Colonic mucosa (tissue), 4 donors: Measurements from ENCODE around the gene ZNF185. TPM values are rescaled to one million over a fixed set of nuclear protein-coding genes. Genes with fewer than 3 reads are reported as not detected.

Source experiments
- DNase-seq: peaks from one replicate; pipeline ENCODE4 v3.0.0-alpha.2; 2020
- H3K27ac ChIP-seq: fragments of 200-600 bp; one replicate; pipeline ENCODE4 v1.8.0; 2021
- H3K27me3 ChIP-seq: fragments of 200-600 bp; one replicate; pipeline ENCODE4 v1.8.0; 2021
- H3K36me3 ChIP-seq: fragments of 200-600 bp; one replicate; pipeline ENCODE4 v1.8.0; 2021
- H3K4me1 ChIP-seq: fragments of 200-600 bp; one replicate; pipeline ENCODE4 v1.8.0; 2021; ENCODE audit warnings: mild to moderate bottlenecking
- H3K4me3 ChIP-seq: fragments of 200-600 bp; one replicate; pipeline ENCODE4 v1.8.0; 2021
- H3K9ac ChIP-seq, 2 donors: one replicate each; pipeline ENCODE4 v1.7.0; 2013; ENCODE audit warnings: control low read depth in 2 of 2, low read depth in 2 of 2, low read length in 2 of 2
- H3K9me3 ChIP-seq: fragments of 200-600 bp; one replicate; pipeline ENCODE4 v1.8.0; 2021
- intact Hi-C: fragments of 100-400 bp; cut with DNase I; formaldehyde crosslinking; loops from one replicate; pipeline ENCODE4 v1.14.1; 2022
- total RNA-seq, 2 donors: library from RNA; stranded (reverse); fragmentation: NEBNext Ultra II Directional in 1 of 2; extraction: Animal tissue kit (Norgen Biotek cat#: 25700) in 1 of 2; gene quantifications; one replicate each; pipeline ENCODE4 v1.2.1, GENCODE V29; 2021
- TF ChIP-seq, protein P1 (sequence below): fragments of 200-600 bp; IDR thresholded peaks from one replicate; pipeline ENCODE4 v1.8.0; 2022; ENCODE audit warnings: antibody characterized with exemption, mild to moderate bottlenecking
- donor health status: healthy.
- donor health status: DM: no; HTN: no; CAD: no.
- donor health status: DM: no; HTN: no; CAD: no.

ZNF185 gene
- total RNA-seq, 2 donors from 2014 or later: 3.6 to 4.5 TPM

DNA sequence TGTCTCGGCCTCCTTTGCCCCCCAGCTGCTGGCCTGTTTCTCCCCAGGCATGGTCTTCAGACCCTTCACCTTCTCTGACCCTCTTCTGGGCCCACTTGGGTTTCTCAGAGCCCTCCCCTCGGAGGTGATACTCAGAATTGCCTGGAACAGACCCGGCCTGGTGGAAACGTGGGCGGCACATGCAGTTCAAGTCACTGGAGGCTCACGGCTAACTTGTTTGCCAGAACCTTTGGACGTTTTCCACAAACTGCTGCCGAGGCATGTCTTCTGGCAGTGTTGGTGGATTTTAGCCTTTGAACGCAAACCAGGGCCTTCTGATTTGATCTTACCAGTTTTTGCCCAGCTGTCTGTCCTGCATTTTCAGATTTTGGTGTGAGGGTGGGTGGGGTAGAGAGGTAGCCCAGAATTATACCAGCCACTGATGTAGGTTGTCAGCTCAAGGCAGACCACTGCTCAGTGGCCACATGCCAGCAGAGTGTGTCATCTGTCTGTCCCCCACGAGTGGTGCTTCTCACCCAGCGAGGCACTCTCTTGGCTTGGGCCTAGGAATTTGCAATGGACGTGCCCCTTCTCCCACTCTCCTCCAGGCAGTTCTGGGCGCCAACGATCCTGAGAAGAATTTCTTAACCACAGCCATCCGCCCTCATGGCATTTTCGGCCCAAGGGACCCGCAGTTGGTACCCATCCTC, 32.5 kb upstream of the ZNF185 start:
- Histone ChIP-seq H3K9ac (no peak overlapping the region), H3K36me3 (no peaks in the 10 kb centered on the region), H3K4me3 (no peak overlapping the region), H3K9me3 (no peaks in the 10 kb centered on the region), H3K27me3 (no peaks in the 10 kb centered on the region), H3K4me1 (no peaks in the 10 kb centered on the region), H3K27ac (no peak overlapping the region)
- no peak for DNase-seq
- intact Hi-C loops: loop anchor here (5.0 kb wide), 1 partner anchor 52 kb away; no protein-coding TSS in a partner anchor
- TF ChIP-seq, protein P1, sequence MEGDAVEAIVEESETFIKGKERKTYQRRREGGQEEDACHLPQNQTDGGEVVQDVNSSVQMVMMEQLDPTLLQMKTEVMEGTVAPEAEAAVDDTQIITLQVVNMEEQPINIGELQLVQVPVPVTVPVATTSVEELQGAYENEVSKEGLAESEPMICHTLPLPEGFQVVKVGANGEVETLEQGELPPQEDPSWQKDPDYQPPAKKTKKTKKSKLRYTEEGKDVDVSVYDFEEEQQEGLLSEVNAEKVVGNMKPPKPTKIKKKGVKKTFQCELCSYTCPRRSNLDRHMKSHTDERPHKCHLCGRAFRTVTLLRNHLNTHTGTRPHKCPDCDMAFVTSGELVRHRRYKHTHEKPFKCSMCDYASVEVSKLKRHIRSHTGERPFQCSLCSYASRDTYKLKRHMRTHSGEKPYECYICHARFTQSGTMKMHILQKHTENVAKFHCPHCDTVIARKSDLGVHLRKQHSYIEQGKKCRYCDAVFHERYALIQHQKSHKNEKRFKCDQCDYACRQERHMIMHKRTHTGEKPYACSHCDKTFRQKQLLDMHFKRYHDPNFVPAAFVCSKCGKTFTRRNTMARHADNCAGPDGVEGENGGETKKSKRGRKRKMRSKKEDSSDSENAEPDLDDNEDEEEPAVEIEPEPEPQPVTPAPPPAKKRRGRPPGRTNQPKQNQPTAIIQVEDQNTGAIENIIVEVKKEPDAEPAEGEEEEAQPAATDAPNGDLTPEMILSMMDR: no peak

DNA sequence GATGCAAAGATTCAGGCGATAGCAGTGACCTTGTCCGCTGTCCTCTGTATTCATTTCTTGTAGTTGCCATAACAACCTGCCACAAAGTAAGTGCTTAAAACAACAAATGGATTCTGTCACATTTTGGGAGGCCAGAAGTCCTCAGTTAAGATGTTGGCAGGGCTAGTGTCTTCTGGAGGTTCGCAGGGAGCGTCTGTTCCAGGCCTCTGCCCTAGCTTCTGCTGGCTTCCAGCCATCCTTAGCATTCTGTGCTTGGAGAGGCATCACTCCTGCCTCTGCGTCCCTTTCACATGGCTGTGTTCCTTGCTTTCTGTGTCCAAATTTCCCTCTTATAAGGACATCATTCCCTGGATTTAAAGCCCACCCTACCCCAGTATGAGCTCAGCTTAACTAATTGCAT, 31.5 kb upstream of the ZNF185 start:
- TF ChIP-seq, protein P1: no peak
- Histone ChIP-seq H3K36me3 (no peaks in the 10 kb centered on the region), H3K9ac (no peak overlapping the region), H3K9me3 (no peaks in the 10 kb centered on the region), H3K27ac (no peak overlapping the region), H3K4me1 (no peaks in the 10 kb centered on the region), H3K4me3 (no peak overlapping the region), H3K27me3 (no peaks in the 10 kb centered on the region)
- intact Hi-C loops: loop anchor here (5.0 kb wide), 1 partner anchor 51 kb away; no protein-coding TSS in a partner anchor
- DNase-seq: no peak

DNA sequence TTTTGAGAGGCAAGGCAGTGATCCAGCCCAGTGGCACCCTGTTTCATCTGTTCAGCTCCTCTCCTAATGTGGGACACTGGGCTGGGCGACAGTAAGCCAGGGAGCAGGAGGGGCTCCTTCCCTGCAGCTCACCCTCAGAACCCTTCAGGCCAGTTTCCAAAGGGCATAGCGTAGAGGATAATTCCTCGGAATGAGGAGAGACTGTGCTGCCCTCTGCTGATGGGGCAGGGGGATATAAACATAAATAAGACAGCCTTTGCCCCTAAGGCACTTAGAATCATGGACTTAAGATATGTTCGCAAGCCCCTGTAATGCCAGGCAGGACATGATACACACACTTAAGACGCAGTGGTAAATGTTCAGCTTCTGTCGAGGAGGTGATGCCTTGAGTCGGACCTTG, 27.9 kb upstream of the ZNF185 start:
- Histone ChIP-seq H3K36me3 (no peaks in the 10 kb centered on the region), H3K9me3 (no peaks in the 10 kb centered on the region), H3K27me3 (no peaks in the 10 kb centered on the region), H3K4me3 (no peak overlapping the region), H3K27ac (no peak overlapping the region), H3K4me1 (no peaks in the 10 kb centered on the region), H3K9ac (no peak overlapping the region)
- DNase-seq: no peak
- TF ChIP-seq, protein P1: no peak
- intact Hi-C loops: loop anchor here (5.0 kb wide), 1 partner anchor 47 kb away; no protein-coding TSS in a partner anchor

DNA sequence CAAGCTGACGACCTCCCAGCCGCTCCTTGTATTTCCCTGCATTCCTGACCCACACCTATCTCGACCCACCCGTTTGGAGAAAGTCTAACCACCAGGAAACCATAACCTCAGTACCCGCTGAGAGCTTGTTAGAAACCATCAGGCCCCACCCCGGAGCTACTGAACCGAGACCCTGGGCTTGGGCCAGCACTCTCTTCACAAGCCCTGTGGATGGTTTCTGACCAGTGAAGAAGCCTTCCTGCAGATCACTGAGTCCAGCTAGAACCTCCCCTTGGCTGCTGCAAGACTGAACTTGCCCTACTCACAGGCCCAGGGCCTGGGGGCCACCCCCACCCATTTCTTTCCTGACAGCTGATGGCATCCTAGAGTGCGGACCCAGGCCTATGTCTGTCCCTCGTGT, 26.6 kb upstream of the ZNF185 start:
- H3K27me3 ChIP-seq: no peaks in the 10 kb centered on the region

DNA sequence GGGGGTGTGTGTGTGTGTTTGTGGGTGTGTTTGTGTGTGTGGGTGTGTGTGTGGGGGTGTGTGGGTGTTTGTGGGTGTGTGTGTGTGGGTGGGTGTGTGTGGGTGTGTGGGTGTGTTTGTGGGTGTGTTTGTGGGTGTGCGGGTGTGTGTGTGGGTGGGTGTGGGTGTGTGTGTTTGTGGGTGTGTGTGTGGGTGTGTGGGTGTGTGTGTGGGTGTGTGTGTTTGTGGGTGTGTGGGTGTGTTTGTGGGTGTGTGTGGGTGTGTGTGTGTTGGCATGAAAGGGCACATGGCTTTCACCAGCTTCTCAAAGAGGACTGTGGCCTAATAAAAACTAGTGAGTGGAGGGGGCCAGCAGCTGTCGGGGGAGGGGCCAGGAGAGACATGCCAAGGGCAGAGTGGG, 25.3 kb upstream of the ZNF185 start:
- no peaks in the 10 kb centered on the region for H3K36me3 ChIP-seq
- intact Hi-C loops: no loop called here
- H3K9ac ChIP-seq: no peak overlapping the region

More for the DNA sequence above, 26.6 kb upstream of the ZNF185 start:
- H3K36me3 ChIP-seq: no peaks in the 10 kb centered on the region
- H3K4me3 ChIP-seq: no peak overlapping the region
- no peak for DNase-seq
- H3K9me3 ChIP-seq: no peaks in the 10 kb centered on the region
- TF ChIP-seq, protein P1: no peak
- intact Hi-C loops: no loop called here
- H3K4me1 ChIP-seq: no peaks in the 10 kb centered on the region
- no peak overlapping the region for H3K27ac ChIP-seq
- H3K9ac ChIP-seq: no peak overlapping the region

More for the DNA sequence above, 25.3 kb upstream of the ZNF185 start:
- H3K27me3 ChIP-seq: no peaks in the 10 kb centered on the region
- no peak overlapping the region for H3K4me3 ChIP-seq
- no peaks in the 10 kb centered on the region for H3K9me3 ChIP-seq
- no peak for DNase-seq
- TF ChIP-seq, protein P1: no peak
- H3K27ac ChIP-seq: no peak overlapping the region
- H3K4me1 ChIP-seq: no peaks in the 10 kb centered on the region
